ENCODE data around the gene FKBP2.

FKBP2 gene

DNA sequence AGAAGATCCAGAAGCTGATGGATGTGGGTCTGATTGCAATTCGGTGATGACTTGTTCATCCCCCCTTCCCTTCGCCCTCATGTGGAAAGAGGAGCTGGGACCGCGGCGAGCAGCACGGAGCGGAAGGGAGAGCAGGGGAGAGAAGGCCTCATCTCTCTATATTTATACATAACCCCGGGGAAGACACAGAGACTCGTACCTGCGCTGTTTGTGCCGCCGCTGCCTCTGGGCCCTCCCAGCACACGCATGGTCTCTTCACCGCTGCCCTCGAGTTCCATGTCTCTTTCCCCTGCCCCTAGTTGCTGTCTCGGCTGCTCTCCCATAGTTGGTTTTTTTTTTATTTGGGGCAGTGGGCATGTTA is 36.8 kb upstream of the FKBP2 start:
- TF ChIP-seq GABPA (IDR thresholded peaks at IDR 0.05; ENCODE audit: low read depth) = no peak
- TF ChIP-seq, protein P1, sequence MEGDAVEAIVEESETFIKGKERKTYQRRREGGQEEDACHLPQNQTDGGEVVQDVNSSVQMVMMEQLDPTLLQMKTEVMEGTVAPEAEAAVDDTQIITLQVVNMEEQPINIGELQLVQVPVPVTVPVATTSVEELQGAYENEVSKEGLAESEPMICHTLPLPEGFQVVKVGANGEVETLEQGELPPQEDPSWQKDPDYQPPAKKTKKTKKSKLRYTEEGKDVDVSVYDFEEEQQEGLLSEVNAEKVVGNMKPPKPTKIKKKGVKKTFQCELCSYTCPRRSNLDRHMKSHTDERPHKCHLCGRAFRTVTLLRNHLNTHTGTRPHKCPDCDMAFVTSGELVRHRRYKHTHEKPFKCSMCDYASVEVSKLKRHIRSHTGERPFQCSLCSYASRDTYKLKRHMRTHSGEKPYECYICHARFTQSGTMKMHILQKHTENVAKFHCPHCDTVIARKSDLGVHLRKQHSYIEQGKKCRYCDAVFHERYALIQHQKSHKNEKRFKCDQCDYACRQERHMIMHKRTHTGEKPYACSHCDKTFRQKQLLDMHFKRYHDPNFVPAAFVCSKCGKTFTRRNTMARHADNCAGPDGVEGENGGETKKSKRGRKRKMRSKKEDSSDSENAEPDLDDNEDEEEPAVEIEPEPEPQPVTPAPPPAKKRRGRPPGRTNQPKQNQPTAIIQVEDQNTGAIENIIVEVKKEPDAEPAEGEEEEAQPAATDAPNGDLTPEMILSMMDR (IDR thresholded peaks at IDR 0.05; ENCODE audit: insufficient read depth, low read length) = no peak
- no peak for TF ChIP-seq SPI1 (IDR thresholded peaks at IDR 0.05; ENCODE audit: borderline replicate concordance, low read depth)
- TF ChIP-seq POLR2AphosphoS5 (IDR thresholded peaks at IDR 0.05; ENCODE audit: low read depth) = no peak
- TF ChIP-seq, protein P2, sequence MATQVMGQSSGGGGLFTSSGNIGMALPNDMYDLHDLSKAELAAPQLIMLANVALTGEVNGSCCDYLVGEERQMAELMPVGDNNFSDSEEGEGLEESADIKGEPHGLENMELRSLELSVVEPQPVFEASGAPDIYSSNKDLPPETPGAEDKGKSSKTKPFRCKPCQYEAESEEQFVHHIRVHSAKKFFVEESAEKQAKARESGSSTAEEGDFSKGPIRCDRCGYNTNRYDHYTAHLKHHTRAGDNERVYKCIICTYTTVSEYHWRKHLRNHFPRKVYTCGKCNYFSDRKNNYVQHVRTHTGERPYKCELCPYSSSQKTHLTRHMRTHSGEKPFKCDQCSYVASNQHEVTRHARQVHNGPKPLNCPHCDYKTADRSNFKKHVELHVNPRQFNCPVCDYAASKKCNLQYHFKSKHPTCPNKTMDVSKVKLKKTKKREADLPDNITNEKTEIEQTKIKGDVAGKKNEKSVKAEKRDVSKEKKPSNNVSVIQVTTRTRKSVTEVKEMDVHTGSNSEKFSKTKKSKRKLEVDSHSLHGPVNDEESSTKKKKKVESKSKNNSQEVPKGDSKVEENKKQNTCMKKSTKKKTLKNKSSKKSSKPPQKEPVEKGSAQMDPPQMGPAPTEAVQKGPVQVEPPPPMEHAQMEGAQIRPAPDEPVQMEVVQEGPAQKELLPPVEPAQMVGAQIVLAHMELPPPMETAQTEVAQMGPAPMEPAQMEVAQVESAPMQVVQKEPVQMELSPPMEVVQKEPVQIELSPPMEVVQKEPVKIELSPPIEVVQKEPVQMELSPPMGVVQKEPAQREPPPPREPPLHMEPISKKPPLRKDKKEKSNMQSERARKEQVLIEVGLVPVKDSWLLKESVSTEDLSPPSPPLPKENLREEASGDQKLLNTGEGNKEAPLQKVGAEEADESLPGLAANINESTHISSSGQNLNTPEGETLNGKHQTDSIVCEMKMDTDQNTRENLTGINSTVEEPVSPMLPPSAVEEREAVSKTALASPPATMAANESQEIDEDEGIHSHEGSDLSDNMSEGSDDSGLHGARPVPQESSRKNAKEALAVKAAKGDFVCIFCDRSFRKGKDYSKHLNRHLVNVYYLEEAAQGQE (IDR thresholded peaks at IDR 0.05; ENCODE audit: insufficient replicate concordance, low read depth) = no peak
- Histone ChIP-seq H3K27ac (replicated peaks) (no peak overlapping the region), H3K27me3 (ENCODE audit: insufficient read depth, poor library complexity, severe bottlenecking) (no peaks in the 10 kb centered on the region), H3K4me3 (replicated peaks; ENCODE audit: insufficient read depth, low read length) (no peak overlapping the region)
- no peak for DNase-seq (ENCODE audit: low read depth in 1 of 2, low spot score in 1 of 2)

DNA sequence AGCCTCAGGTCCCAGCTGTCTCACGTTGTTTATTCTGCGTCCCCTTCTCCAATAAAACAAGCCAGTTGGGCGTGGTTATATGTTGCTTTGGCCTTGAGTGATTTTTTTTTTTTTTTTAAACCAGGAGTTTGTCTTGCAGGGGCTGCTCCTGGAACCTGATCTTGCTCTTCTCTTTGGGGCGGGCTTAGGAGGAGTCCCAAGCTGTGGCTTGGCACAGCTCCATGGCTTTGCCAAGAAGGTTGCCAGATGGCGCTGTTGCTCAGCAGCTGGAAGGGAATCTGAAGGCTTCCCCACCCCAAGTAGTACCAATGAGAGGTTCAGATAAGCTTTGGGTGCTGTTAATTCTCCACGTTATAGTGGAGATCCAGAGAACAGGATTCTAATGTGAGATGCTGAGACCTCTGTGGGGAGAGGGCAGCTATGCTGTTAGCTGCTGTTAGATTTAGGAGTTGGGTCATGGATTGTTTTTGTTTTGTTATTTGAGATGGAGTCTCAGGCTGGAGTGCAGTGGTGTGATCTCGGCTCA is 36.4 kb upstream of the FKBP2 start:
- Histone ChIP-seq H3K27me3 (ENCODE audit: insufficient read depth, poor library complexity, severe bottlenecking) (no peaks in the 10 kb centered on the region), H3K27ac (replicated peaks) (peak overlapping the region; percentile 89), H3K4me3 (replicated peaks; ENCODE audit: insufficient read depth, low read length) (no peak overlapping the region)
- no peak for TF ChIP-seq GABPA (IDR thresholded peaks at IDR 0.05; ENCODE audit: low read depth)
- peak; percentile 4; the same call in 1 of the 2 replicates for TF ChIP-seq SPI1 (IDR thresholded peaks at IDR 0.05; ENCODE audit: borderline replicate concordance, low read depth)
- TF ChIP-seq, protein P1 (IDR thresholded peaks at IDR 0.05; ENCODE audit: insufficient read depth, low read length) = peak; percentile 86
- TF ChIP-seq POLR2AphosphoS5 (IDR thresholded peaks at IDR 0.05; ENCODE audit: low read depth) = peak; percentile 93
- TF ChIP-seq, protein P2 (IDR thresholded peaks at IDR 0.05; ENCODE audit: insufficient replicate concordance, low read depth) = no peak
- DNase-seq (ENCODE audit: low read depth in 1 of 2, low spot score in 1 of 2) = peak; percentile 84 to 94

DNA sequence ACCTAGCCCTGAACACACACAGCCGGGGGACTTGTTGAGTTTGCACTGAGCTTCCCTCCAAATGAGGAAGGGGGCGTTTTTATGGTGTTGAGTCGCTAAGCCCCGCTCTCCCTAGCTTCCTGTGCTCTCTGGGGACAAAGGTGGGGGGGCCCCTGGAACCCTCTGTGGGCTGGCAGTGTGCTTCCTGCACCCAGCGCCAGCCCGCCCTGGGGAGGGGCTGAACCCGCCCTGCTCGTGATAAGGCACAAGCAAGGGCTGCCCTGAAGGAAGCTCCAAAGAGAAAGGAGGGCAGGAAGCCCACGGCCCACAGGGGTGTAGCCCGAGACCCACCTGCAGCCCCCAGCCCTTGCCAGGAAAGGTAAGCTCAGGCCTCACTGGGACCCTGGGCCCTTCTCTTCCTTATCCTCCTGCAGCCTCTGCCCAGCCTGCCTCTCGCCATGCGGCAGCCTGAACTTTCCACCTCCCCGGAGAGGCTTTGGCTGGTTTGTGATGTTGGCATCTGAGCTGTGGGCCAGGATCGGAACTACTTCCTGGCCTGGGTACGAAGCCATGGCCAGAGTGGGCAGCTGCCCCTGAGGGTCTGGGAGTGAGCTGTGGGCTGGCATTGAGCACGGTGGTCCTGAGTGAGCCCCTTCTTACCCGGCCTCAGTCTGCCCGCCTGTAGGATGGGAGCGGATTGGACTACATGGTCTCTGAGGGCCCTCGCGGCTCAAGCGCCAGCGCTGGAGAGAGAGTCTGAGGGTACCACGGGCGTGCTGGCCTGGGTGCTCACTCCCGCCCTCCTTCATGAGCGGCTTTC is 34.2 kb upstream of the FKBP2 start, which contains the start of gene FERMT3:
TSS of gene FERMT3 (plus strand) at position 265 of the 799 bp plus-strand sequence. CDS start 644 bp downstream, outside the sequence.
- peak; percentile 61 for TF ChIP-seq GABPA (IDR thresholded peaks at IDR 0.05; ENCODE audit: low read depth)
- TF ChIP-seq, protein P2 (IDR thresholded peaks at IDR 0.05; ENCODE audit: insufficient replicate concordance, low read depth) = peak; percentile 25
- TF ChIP-seq, protein P1 (IDR thresholded peaks at IDR 0.05; ENCODE audit: insufficient read depth, low read length) = no peak
- TF ChIP-seq POLR2AphosphoS5 (IDR thresholded peaks at IDR 0.05; ENCODE audit: low read depth) = peak; percentile 61; the same call in 1 of the 2 replicates
- TF ChIP-seq SPI1 (IDR thresholded peaks at IDR 0.05; ENCODE audit: borderline replicate concordance, low read depth) = peak; percentile 81; the same call in 1 of the 2 replicates
- H3K27me3 ChIP-seq (ENCODE audit: insufficient read depth, poor library complexity, severe bottlenecking) = no peaks in the 10 kb centered on the region
- DNase-seq (ENCODE audit: low read depth in 1 of 2, low spot score in 1 of 2) = peak; percentile 90 to 95
- peak within 1 kb of the TSS; percentile 89 for H3K27ac ChIP-seq (replicated peaks)
- peak within 1 kb of the TSS; percentile 87 for H3K4me3 ChIP-seq (replicated peaks; ENCODE audit: insufficient read depth, low read length)
